RPMI7951 (cell line): ENCODE results near the gene GPX4. TPM values are rescaled to one million over a fixed set of nuclear protein-coding genes. Genes with fewer than 3 reads are reported as not detected.

Experiments used
- DNase-seq: peaks from one replicate; pipeline ENCODE4 v3.0.0-alpha.2; 2012; ENCODE audit warnings: low read depth
- total RNA-seq: library from RNA; depleted of rRNA; stranded (reverse); fragments of >200 nt; shearing (Covaris generic); gene quantifications from 2 replicates; pipeline ENCODE4 v1.2.3, GENCODE V29; 2014

GPX4 gene
- total RNA-seq, 1 experiment from 2014 or later, result 386 TPM

DNA sequence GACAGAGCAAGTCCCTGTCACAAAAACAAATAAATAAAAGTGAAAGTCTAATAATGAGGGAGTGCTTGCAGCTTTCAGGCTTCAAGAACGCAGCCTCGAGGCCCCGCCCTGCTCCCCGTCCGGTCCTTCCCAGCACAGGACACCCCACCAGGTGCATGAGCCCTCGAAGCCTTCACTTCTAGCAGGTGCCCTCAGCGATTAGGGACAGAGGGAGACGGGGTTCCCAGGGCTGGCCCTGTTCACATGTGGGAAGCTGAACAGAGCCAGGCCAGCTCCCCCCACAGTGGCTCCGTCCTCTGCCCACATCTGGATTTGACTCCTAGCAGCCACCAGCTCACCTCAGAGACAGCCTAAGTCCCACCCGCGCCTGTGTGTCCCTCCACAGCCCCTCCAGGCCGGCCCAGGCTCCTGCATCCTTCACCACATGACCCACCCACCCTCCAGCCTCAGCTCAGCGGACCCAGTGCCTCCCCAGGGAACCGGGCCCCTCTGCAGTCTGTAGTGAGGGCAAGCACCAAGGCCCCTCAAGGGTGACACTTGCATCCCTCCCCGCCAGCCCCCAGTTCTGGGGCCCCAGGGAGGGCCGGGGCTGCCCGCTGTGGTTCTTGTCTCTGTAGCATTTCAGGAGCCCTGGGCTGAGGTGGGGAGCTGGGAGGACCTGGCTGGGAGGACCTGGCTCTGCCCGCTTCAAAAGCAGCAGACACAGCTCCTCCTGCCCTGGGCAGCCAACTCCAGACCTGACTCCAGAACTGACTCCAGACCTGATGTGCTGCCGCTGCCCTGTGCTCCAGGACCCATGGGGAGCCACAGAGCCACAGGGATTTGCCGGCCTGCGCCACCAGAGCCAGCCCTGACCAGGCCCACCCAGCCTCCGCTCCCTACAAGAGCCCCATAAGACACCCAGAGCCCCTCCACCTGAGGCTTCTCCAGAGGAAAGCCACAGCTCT, 27.2 kb downstream of the GPX4 start:
- no peak for DNase-seq

DNA sequence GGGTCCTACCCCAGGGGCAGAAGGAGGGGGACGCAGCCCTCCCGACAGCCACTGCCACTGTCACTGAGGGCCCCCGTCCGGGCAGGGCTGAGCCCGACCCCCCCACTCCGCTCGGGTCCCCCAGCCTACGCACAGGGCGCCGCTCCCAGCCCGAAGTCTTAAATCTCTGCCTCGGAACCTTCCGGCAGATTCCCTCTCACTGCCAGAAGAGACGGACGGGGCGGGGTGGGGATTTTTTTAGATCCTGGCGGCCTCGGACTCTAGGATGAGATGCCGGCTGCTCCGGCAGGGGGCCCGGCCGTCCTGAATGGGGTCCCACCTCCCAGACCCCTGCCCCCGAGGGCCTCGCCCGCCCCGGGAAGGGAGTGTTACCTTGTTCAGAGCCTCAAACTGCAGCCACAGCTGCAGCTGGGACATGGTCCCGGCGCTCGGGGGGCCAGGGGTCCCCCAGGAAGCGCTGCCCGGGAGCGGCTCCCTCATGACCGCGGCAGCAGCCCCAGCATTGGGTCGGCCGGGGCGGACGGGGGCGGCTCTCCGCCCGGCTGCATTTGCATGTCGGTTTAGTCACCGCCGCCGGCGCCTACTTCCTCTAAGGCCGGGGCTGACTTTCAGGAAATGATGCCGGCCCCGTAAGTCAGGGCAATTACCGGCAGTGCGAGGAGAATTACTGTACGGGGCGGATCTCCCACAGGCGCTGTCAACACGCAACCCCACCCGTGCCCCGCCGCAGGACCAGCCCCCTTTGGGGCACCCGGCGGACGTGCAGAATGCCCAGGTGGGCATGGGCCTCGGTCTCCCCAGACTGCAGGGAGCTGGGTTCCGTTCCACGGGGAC, 28.1 kb downstream of the GPX4 start:
- no peak for DNase-seq

DNA sequence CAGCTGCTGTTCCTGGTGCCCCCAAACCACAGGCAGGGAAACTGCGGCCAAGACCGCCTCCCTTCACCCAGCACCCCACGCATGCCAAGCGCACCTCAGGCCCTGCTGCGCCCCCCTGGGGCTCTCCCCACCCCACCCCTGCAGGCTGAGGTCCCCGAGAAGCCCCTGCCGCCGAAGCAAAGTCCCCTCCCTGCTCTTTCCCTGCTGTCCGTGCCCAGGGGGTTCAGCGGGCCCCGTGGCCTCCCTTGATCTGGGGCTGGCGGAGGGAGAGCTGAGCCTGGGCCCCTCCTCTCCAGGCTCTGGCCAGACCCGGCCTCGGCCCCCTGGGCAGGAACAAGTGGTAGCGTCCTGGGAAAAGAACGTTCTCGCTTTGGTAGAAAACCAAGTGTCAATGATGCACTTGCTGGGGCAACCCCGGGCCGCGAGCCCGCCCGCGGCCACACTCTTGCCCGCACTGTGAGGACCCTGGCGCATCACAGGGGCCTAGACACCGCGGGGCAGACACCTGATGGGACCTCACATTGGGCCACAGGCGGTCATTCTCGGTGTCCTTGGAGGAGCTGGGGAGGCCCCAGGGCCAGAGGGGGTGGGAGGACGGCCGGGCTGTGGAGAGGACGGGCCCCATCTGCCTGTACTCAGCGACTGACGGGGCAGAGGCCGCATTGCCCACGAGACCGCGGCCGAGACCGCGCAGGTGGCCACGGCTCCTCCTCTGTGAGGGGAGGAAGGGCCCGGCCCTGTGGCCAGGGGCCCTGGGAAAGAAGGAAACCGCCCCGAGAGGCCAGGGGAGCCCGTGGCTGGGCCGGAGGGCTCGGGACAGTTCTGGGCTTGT, 29.0 kb downstream of the GPX4 start:
- DNase-seq, result no peak

DNA sequence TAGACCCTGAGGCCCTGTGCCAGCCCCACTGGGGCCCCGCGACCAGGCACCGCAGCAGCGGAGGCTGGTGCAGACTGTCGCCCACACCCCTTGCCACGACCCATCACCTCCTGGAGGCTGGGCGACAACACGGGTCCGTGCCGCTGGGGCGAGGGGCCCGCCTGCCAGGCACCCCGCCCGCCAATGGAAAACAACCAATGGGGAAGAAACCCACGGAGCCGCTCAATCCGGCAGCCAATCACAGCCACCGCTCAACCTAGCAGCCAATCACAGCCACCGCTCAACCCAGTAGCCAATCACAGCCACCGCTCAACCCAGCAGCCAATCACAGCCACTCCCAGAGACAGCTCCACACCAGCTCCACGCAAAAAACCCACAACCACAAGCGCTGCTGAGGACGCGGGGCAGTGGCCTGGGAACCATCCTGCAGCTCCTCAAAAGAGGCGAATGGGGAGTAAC, 29.7 kb downstream of the GPX4 start:
- no peak for DNase-seq

DNA sequence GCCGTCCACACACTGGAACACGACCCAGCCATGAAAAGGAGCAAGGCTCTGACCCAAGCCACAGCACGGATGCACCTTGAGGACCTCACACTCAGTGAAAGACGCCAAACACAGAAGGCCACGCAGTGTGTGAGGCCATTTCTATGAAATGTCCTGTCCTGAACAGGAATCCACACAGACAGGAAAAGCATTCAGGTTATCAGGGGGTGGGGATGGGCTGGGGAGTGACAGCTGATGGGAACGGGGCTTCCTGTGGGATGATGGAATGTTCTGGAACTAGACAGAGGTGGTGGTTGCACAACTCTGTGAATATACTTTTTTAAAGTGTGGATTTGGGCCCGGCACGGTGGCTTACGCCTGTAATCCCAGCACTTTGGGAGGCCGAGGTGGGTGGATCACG, 30.6 kb downstream of the GPX4 start:
- DNase-seq, result no peak

DNA sequence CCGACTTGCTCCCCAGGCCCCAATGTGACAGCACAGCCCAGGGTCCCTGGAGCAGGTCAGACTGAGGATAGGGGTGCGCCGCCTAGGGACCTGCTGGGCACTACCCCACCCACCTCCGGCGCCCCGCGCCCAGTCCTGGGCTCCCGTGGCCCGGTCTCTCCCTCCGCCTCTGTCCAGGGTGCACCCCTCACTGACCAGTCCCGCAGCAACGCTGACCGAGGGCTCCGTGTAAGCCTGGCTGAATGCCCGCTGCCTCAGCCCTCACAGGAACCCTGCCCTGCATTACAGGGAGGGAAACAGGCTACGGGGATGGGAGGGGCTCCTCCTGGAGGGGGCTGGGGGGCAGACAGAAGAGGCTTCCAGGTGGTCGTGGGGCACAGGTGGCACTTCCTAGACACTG, 31.7 kb downstream of the GPX4 start:
- DNase-seq, result no peak

DNA sequence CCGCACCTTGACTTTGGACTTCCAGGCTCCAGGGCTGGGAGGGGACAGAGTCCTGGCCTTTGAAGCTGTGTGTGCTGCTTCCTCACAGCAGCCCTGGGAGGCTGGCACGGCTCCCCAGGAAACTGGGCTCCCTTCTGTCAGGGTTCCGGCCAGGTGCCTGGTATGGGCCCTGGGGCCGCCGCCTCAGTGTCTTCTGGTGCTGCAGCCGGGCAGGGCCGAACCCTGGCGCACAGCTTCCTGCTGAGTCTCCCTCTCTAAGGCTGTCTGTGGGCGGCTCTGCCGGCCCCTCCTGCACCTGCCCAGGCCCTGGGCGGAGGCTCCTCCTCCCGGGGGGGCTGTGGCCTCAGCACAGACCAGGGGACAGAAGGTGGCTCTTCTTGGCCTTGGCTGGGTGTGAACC, 32.4 kb downstream of the GPX4 start:
- DNase-seq, result no peak

DNA sequence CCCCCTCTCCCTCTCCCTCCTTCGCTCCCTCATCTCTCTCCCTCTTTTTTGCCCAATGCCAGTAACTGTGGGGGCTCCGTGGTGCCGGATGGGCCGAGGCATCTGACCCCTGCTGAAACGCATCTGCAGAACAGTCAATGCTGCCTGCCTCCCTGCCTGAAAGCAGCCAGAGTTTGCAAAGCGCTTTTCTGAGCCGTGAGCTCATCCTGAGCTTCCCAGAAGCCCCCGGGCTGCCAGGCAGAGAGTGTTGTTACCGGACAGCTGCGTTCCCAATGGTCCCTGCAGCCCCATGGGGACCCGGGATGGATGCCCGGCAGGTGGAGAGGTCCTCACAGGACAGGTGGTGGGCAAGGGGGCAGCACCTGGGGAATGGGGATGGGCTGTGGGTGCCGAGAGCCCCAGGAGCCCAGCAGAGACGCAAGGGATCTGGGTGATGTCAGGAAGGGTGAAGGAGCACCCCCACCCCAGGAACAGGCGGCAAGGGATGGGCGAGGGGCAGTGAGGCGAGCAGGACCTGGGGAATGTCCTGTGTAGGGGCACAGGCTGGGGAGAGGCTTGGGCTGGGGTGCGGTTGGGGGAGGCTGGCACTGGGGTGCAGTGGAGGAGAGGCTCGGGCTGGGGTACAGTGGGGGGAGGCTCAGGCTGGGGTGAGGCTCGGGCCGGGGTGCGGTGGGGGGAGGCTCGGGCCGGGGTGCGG, 33.0 kb downstream of the GPX4 start:
- no peak for DNase-seq

DNA sequence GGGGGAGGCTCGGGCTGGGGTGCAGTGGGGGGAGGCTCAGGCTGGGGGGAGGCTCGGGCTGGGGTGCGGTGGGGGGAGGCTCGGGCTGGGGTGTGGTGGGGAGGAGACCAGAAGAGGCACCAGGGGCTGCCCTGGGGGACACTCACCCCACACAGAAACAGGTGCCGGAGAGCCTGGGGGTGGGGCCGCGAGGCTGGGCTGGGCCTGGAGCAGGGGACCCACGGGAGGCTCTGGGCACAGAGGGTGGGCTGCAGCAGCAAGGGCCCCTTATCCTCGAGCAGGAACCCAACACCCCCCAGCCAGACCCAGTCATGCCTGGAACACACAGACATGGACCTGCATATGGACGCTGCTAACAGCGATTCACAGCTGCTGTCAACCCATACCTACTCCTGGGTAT, 34.3 kb downstream of the GPX4 start:
- no peak for DNase-seq

DNA sequence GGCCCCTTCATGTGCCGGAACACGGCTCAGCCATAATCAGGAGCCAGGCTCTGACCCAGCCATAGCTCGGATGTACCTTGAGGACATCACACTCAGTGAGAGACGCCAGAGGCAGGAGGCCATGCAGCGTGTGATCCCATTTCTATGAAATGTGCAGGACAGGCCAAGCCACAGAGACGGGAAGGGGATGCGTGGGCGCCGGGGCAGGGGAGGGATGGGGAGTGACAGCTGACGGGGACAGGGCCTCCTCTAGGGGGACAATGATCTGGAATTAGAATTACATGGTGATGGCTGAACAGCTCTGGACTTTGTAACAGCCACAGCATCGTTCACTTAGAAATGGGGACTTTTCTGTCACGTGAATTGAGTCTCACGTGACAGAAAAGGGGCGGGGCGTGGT, 35.3 kb downstream of the GPX4 start:
- DNase-seq, result no peak

DNA sequence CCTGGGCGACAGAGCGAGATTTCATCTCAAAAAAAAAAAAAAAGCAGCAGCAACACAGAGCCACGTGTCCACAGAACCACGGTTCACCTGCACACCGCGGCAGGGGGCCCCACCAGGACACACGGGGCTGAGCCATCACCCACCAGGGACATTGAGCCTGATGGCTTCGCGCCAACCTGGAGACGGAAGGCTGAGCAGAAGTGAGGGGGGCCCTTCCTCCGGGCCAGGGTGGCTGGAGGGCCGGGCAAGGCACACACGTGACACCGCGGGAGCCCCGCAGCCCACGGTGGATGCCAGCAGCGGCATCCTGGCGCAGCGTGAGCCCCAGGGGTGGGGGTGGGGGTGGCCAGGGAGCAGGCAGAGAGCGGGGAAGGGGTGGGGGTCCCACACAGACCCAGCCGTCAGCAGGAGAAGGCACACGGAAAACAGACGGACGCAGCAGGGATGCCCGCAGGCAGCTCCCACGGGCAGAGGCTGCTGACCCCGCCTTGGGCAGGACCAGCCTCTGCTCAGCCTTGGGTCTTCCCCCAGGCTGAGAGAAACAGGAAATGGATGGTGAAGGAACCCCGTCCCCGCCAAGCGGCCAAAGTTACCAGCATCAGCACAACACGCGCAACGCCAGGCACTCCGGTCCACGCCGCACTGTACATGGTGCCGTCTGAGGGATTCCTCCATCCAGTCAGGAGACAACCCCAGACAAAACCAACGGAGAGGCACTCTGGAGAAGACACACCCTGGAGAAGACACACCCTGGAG, 36.7 kb downstream of the GPX4 start:
- no peak for DNase-seq

DNA sequence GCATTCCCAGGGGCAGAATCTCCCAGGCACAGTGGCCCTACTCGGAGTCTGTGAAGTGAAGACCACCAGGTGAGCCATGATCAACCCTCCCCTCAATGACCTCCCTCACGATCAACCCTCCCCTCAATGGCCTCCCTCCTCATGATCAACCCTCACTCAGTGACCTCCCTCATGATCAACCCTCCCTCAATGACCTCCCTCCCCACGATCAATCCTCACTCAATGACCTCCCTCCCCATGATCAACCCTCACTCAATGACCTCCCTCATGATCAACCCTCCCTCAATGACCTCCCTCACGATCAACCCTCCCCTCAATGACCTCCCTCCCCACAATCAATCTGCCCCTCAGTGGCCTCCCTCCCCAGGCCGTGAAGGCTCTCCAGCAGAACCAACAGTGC, 38.1 kb downstream of the GPX4 start:
- no peak for DNase-seq

DNA sequence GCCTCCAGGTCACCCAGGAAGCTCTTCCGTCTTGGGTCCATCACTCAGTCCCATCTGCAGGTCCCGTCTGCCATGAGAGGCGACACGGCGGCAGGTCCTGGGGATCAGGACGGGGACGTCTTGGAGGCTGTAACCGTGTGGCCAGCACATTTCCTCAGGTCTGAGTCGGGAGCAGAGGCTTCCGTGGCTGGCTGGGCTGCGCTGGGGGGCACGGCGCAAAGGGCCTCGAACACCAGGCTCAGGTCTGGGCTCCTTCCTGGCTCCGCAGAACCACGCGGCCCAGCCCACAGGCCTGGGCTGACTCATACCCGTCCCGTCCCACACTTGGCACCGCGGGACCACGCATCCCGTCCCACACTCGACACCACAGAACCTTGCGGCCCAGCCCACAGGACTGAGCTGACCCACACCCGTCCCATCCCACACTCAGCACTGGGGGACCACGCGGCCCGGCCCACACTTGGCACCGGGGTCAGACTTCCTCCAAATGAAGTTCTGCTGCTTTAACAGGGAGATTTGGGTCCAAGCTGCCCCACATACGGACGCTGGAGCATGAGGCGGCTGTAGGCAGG, 40.1 kb downstream of the GPX4 start:
- no peak for DNase-seq

DNA sequence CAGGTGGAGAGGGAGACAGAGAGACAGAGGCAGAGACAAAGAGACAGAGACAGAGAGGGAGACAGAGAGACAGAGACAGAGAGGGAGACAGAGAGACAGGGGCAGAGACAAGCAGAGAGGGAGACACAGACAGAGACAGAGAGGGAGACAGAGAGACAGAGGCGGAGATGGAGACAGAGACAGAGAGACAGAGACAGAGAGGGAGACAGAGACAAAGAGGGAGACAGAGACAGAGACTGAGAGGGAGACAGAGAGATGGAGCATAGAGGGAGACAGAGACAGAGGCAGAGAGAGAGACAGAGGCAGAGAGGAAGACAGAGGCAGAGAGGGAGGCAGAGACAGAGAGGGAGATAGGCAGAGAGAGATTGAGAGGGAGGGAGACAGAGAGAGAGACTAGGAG, 40.9 kb downstream of the GPX4 start:
- no peak for DNase-seq

DNA sequence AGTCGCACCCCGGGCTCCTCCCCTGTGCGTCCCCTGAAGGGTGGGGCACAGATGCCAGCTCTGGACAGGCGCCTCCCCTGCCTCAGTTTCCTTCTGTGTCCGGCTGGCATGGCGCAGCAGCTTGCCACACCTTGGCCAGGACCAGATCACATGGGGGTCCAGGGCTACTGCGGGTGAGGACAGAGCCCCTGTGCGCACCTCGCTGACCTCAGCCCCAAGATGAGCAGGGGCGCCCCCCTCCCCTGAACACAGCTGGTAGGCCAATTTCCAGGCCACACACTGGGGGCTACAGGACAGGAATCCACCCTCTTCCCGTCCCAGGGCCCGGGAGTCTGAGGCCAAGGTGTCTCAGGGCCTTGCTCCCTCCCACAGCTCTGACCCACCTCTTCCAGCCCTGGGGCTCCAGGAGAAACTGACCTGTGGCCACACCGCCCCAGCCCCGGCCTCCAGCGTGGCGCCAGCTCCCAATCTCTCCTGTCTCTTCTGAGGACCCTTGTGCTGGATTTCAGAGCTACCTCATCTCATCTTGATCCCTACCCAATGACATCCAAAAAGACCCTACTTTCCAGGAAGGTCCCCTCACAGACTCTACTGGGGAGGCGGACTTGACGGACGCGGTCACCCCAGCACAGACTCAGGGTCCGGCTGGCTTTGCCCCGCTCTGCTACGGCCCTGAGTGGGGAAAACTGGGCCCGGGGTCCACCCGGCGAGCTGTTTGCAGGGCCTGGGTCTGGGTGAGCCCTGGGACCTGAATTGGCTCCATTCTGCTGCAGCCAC, 42.0 kb downstream of the GPX4 start:
- DNase-seq, result no peak

DNA sequence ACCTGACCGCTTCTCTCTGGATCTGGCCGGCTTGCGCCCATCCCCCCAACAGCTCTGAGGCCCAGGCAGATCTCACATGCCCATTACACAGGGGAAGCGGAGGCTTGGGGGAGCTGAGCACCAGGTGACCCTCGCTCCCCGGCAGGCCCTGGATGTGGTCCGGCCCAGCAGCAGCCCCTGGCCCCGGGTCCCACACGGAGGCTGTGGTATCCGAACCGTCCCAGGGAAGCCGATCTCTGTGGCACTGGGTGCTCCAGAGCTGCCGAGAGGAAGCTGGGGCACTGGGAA, 42.6 kb downstream of the GPX4 start:
- DNase-seq, result no peak

DNA sequence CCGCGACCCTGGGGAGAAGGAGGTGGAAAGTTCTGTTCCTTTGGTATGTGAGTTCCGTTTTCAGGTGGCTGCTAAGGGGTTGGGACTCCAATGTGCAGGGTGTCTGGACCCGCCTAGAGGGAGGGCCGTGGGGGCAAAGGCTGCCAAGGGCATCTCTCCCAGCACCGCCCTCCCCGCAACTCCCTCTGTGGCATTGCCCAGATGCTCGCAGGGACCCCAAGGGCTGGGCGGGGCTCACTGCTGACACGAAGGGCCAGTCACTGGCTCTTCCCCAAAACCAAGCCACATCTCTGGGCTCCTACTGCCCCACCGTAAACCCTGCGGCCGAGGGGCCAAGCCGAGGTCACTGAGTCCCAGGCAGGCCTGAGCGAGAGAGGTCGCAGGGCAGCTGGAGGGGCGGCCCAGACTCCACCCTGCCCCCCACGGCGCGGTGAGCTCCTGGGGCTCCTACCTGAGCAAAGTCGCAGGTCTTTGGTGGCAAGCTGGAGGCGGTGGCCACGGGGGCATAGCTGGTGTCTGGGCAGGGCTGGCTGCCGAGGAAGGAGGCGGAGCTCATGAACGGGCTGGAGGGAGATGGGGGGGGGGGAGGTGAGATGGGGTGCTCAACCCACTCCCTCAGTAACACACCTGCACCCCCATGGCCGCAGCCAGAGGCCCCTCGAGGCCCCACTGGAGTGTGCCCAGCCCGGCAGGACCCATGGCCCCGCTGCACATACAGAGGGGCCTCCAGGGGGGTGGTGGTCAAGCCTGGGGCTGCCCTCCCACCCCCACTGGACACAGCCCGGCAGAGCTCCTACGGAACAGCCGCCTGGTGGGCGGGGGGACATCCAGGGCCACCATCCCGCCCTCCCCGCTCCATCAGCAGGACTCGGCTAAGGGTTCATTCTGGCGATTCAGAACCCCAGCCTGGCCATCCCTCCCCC, 43.3 kb downstream of the GPX4 start:
- no peak for DNase-seq

DNA sequence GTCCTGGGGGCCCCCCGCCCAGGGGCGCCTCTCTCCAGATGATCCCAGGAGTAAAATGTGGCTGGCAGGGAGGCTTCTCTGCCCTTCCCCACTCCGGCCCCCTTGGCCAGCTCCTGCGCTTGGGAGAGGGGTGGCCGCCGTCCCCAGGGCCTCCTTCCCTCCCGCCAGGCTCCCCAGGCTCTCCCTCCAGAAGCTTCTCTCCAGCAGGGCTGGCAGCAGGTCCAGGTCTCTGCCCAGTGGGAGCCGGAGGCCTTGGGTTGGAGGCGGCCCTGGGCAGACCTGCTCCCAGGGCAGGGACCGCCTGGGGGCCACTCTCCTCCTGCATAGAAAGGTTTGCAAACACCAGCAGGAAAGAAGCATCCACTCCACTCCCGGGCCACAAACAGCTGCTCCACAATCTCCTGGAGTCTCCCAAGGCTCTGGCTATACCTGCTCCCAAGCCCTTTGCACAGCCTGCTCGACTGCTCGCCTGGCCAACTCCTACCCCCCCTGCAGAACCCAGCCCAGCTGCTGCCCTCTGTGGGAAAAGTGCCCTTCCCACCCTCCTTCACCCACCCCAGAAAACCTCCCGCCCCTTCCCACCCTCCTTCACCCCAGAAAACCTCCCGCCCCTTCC, 44.2 kb downstream of the GPX4 start:
- DNase-seq, result no peak
